A172 (cell line): Measurements from ENCODE around the gene CIROP. TPM values are rescaled to one million over a fixed set of nuclear protein-coding genes. Genes with fewer than 3 reads are reported as not detected.

Experiments used
- DNase-seq: peaks from one replicate; pipeline ENCODE4 v3.0.0-alpha.2; 2015; ENCODE audit warnings: low spot score
- total RNA-seq: library from RNA; depleted of rRNA; stranded (reverse); fragments of >200 nt; shearing (Covaris generic); gene quantifications from 2 replicates; pipeline ENCODE4 v1.2.3, GENCODE V29; 2014; rRNA removed

CIROP gene
- total RNA-seq, 1 experiment from 2014 or later, result not detected

DNA sequence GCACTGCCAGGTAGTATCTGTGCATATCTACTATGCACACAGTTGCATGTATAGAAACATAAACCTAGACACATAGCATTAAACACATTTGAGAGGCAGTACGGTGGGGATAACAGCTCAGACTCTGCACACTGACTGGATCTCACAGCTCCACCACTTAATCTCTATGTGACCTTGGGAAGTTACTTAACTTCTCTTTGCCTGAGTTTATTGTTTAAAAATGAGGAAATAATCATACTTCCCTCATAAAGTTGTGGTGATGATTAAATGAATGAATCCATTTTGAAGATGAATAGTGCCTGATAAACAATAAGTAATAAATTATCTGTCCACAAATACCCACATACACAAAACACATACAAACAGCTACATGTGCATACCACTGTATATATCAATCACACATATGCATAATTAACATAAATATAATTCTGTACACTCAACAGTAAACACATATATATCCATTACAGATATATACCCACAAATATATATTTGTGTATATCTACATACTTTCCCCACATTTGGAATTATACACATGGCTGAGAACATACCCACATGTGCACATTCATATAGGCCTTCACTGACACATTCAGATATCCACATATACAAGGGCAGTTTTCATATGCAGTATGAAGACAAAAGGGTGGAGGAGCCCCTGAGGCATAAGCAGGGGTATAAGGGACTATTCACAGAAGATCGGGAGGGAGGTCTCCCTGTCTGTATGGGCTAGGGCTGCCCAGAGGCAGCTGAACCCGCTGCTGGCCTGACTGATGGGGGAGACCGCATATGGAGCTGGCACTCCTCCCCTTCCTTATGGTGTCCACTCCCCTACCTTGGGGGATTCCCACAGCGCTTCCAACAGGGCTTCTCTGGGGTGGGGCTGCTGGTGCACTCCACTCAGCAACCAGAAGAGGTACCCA is 53.4 kb downstream of the CIROP start:
- no peak for DNase-seq

Other genes with a start within 250 kb of the CIROP start
- 28.7 and 38.7 TPM in 2 replicates for gene LRP10, start 233.2 kb downstream of the CIROP start, total RNA-seq
- not detected in 2 replicates for gene REM2, start 221.8 kb downstream of the CIROP start, total RNA-seq
- gene RBM23, start 185.8 kb downstream of the CIROP start, total RNA-seq, result 56.8 and 64.1 TPM in 2 replicates
- gene PRMT5, start 175.6 kb downstream of the CIROP start, total RNA-seq, result 38.6 and 181 TPM in 2 replicates
- 39.8 and 46.9 TPM in 2 replicates for gene HAUS4, start 147.9 kb downstream of the CIROP start, total RNA-seq
- gene AJUBA, start 122.4 kb downstream of the CIROP start, total RNA-seq, result 47.5 and 65.5 TPM in 2 replicates
- gene C14orf93, start 94.8 kb downstream of the CIROP start, total RNA-seq, result 6.9 and 8.1 TPM in 2 replicates
- gene PSMB5, start 70.1 kb downstream of the CIROP start, total RNA-seq, result 219 and 225 TPM in 2 replicates
- gene PSMB11, start 62.8 kb downstream of the CIROP start, total RNA-seq, result not detected in 2 replicates
- 2.8 and 4.0 TPM in 2 replicates for gene CDH24, start 47.5 kb downstream of the CIROP start, total RNA-seq
- 53.6 and 58.8 TPM in 2 replicates for gene ACIN1, start 9.9 kb downstream of the CIROP start, total RNA-seq
- gene C14orf119, start 9.5 kb downstream of the CIROP start, total RNA-seq, result 23.0 and 34.5 TPM in 2 replicates
- gene CEBPE, start 14.3 kb upstream of the CIROP start, total RNA-seq, result 0.96 TPM in 1 of 2 replicates, not detected in the other
- 1.5 and 2.5 TPM in 2 replicates for gene SLC7A8, start 78.7 kb upstream of the CIROP start, total RNA-seq
- not detected in 2 replicates for gene RNF212B, start 132.9 kb upstream of the CIROP start, total RNA-seq
- gene HOMEZ, start 181.1 kb upstream of the CIROP start, total RNA-seq, result 4.5 and 4.7 TPM in 2 replicates
- 1.4 and 1.9 TPM in 2 replicates for gene PPP1R3E, start 197.9 kb upstream of the CIROP start, total RNA-seq
- gene BCL2L2, start 201.8 kb upstream of the CIROP start, total RNA-seq, result 5.8 and 7.6 TPM in 2 replicates
- gene PABPN1, start 216.5 kb upstream of the CIROP start, total RNA-seq, result 66.5 and 85.1 TPM in 2 replicates
- gene SLC22A17, start 247.9 kb upstream of the CIROP start, total RNA-seq, result 10.3 and 11.6 TPM in 2 replicates